ENCODE results near the gene SCAP.

DNA sequence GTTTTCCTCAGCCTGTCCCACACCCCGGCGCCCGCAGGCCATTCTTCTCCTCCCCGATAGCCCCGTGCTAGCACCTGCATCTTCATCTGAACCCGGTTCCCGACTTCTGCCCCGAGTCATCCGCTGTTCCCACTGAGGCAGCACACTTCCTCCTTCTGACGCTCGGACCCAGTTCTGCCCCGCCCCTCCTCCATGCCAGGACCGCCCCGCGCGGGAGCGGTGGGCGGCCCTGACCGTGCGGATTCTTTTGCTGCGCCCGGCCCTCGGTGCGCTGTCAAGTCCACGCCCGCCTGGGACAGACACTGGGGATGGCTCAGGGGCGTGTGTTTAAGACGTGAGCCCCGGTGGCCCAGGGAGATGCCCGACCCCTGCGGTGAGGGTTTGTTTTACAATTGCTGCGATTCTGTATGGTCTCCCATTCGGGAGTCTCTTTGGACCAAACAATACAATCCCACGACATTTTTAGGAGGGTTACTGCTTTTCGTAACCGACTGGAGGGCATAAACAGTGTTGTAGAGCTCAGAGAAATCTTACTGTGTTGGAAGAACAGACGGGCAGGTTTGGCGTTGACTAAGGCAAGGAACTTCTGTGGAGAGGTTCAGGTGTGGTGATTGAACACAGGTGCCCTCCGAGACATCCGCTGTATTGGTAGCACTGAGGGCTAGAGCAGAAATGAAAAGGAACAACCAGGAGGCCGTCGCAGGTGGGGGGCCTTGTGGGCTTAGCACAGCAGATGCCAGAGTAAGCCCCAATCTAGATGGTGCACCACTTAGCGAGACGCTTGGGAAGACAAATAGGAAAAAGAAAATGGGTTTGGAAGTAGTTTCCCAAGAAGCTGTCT lies 94.2 kb downstream of the SCAP start:
- TF ChIP-seq, protein P1, sequence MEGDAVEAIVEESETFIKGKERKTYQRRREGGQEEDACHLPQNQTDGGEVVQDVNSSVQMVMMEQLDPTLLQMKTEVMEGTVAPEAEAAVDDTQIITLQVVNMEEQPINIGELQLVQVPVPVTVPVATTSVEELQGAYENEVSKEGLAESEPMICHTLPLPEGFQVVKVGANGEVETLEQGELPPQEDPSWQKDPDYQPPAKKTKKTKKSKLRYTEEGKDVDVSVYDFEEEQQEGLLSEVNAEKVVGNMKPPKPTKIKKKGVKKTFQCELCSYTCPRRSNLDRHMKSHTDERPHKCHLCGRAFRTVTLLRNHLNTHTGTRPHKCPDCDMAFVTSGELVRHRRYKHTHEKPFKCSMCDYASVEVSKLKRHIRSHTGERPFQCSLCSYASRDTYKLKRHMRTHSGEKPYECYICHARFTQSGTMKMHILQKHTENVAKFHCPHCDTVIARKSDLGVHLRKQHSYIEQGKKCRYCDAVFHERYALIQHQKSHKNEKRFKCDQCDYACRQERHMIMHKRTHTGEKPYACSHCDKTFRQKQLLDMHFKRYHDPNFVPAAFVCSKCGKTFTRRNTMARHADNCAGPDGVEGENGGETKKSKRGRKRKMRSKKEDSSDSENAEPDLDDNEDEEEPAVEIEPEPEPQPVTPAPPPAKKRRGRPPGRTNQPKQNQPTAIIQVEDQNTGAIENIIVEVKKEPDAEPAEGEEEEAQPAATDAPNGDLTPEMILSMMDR (IDR thresholded peaks at IDR 0.05): no peak
- TF ChIP-seq POLR2A (IDR thresholded peaks at IDR 0.05): no peak

Measured in ovary (tissue), 3 donors.